Stimulated activated CD8-positive, alpha-beta memory T cell treated with anti-CD3 and anti-CD28 coated beads, Interleukin-15, amount 100 ng/mL, for 1 hour (primary cell): Measurements from ENCODE around the gene LITAF.
"Not testable (repeated sequence)": the region's sequence is repeated elsewhere in the genome, so short reads cannot be mapped to it uniquely, and the experiment has no call there.

Experiments used
- DNase-seq: peaks from one replicate; pipeline ENCODE4 v3.0.0-alpha.2; 2020; ENCODE audit warnings: low read depth

LITAF gene

DNA sequence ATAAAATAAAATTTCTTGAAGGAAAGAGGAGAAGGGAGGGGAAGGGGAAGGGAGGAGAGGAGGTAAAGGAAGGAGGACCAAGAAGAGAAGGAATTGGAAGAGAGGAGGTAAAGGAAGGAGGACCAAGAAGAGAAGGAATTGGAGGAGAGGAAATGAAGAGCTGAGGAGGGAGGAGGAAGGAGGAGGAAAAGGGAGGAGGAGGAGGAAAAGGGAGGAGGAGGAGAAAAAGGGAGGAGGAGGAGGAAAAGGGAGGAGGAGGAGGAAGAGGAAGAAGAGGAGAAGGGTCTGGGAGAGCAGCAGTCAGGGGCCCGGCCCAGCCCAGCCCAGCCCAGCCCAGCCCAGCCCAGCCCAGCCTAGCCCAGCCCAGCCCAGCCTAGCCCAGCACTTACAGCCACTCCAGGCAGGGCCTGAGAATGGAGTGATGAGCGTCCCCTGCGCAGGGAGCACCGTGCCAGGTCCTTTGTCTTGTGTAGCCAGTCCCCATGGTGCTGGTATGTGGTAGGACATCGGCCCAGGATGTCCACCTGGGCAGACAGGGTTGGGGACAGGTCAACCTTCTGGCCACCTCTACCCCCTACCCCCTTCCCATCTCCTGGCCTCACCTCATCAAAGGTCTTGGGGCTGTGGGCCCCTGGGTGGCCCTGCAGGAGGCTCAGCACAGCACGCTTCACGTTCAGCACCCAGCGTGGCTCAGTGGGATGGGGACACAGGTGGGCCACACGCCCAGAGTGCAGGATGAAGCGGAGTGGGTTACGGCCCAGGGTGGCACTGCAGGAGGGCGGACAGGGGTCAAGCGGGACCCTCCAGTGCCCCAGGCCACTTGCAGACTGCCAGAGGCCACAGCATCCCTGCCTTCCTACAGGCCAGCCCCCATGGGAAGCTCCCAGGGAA, 70.9 kb downstream of the LITAF start:
- DNase-seq, result no peak

DNA sequence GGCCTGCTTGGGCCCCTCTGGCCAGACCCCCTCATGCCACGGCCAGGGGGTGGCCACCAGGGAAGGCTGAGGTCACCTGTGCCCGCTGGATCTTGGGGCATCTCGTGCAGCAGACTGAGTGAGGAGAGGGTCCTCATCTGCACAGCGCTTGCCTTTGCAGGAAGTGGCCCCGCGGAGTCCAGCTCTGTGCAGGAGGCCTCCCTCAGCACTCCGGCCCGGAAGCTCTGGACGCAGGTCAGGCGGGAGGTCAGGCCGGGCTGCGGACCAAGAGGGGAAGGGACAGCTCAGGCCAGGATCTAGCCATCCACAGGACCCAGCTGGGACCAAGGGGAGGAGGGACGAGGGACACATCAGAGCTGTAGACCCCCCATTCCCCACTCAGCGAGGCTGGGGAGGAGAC, 72.4 kb downstream of the LITAF start:
- no peak for DNase-seq

DNA sequence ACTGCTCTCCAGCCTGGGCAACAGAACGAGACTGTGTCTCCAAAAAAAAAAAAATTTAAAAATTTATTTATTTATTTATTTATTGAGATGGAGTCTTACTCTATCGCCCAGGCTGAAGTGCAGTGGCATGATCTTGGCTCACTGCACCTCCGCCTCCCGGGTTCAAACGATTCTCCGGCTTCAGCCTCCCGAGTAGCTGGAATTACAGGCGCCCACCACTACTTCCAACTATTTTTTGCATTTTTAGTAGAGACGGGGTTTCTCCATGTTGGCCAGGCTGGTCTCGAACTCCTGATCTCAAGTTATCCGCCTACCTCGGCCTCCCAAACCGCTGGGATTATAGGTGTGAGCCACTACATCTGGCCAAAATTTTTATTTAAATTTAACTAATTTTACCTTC, 73.4 kb downstream of the LITAF start:
- DNase-seq, result not testable (repeated sequence)

DNA sequence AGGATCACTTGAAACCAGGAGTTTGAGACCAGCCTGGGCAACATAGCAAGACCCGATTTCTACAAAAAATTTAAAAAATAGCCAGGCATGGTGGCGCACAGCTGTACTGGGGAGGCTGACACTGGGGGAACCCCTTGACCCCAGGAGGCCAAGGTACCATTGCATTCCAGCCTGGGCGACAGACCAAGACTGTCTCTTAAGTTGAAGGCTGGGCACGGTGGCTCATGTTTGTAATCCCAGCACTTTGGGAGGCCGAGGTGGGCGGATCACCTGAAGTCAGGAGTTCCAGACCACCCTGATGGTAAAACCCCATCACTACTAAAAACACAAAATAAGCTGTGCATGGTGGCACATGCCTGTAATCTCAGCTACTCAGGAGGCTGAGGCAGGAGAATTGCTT, 74.9 kb downstream of the LITAF start:
- no peak for DNase-seq

DNA sequence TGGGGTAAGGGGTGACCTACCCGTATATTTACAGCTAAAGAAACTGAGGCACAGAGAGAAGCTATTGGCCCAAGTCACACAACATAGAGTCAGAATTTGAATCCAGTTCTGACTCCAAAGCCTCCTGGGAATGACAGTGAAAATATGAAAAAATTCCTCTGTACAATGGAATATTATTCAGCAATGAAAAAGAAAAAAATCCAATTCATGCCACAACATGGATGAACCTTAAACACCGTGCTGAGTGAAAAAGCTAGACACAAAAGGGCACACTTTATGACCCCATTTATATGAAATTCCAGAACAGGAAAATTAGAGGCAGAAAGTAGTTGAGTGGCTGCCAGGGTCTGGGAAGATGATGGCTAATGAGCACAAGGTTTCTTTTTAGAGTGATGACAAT, 75.4 kb downstream of the LITAF start:
- DNase-seq, result no peak

DNA sequence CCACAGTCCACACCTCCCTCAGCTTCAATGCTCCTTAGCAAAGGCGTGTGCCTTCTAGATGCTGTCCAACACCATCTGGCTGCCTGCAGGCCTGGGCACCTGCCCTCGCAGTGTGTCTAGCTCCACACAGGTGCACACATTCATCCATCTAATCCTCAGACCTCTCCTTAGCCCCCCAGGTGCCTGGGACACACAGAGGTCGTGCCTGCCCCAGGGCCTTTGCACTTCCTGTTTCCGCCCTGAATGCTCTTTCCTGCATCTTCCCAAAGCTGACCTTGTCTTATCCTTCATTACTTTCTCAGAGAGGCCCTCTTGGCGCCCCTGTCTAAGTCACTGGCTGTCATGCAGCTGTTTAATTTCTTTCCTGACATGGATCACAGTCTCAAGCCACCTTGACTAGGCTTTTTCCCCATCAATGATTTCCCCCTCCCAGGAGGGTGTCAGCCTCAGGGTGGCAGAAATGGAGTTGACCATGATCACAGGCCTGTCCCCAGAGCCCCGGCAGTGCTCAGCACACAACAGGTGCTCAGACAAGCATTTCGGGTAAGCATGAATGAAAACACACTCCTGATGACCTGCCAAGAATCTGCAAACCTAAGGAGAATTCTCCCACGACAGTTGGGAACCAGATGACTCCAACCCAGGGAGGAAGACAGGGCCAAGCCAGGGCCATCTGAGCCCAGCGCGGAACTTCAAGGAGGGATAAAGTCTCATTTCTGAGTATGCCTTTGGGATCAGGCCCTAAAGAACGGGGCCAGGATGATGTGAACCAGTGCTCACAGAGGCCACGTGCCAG, 76.3 kb downstream of the LITAF start:
- no peak for DNase-seq

DNA sequence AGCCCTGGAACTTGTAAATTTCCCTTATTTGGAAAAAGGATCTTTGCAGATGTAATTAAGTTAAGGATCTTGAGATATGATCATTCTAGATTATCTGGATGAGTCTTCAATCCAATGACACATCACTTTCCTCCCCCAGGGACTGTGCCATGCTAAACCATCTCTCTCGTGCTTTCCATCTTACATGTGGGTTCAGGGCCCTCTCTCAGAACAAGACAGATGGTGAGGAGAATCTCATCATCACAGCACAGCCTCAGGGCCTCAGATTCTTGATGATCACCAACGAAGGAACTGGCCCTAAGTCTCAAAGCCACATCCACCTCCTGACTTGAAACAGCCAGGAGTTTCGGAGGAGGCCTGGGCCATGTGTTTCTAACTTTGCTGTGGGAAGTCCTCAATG, 78.7 kb downstream of the LITAF start:
- DNase-seq, result no peak

DNA sequence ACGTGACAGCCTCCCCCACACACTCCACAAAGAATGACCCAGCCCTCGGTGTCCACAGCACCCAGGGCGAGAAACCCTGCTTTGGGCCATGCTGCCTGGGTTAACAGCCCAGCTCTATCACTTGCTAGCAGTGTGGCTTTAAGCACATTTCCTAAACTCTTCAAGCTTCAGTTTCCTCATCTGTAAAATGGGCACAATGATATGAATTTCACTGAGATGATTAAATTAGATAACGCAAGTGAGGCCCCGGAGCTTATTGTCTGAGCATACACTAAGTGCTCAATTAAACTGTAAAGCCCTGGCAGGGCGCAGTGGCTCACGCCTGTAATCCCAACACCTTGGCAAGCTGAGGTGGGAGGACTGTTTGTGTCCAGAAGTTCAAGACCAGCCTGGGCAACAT, 79.4 kb downstream of the LITAF start:
- DNase-seq, result no peak

DNA sequence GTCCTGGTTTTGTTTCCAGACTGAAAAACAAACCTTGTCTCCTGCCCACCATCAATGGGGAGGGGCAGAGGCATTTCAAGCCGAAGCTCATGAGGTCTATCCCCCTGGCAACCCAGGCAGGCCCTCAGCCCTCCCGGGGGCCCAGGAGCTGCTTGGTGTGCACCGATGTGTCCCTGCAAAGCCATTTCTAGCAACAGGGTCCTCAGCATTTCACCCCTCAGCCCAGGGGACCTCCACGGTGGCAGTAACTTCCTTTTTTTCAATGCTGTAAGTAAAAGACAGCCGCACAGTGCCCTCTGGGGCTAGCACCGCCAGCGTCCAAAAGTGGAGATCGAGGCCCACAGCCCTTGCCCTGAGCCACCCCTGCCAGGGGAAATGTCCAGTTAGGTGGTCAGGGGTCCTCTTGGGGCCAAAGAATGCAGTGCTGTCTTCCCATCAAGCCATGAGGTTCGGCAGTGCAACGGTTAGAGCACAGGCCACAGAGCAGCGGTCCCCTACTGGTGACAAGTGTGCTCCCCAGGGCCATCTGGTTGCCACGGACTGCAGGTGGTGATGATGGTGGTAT, 79.9 kb downstream of the LITAF start:
- no peak for DNase-seq

DNA sequence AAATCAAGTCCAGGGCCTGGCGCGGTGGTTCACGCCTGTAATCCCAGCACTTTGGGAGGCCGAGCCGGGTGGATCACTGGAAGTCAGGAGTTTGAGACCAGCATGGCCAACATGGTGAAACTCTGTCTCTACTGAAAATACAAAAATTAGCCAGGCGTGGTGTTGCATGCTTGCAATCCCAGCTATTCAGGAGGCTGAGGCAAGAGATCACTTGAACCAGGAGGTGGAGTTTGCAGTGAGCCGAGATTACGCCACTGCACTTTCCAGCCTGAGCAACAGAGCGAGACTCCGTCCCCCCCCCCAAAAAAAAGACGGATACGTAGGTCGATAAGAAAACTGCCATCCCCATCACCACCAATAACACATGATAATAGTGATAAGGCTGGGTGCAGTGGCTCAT, 82.5 kb downstream of the LITAF start:
- DNase-seq, result not testable (repeated sequence)

DNA sequence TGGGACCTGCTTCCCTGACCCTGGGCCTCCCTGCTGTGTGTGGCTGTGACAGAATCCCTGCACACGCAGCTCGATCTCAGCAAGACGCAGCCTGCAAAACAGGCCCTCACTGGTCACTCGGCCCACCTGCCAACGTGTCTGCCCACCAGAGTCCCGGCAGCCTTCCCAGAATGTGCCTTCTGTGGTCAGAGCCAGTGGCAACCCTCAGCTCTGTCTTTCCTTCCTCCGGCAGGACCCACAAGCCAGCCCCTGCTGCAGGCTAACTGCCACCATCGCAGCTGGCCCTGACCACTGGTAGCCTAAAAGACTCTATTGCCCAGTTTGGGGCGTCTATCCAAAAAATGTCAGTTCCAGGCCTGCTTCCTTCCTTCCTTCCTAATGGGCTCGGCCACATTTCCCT, 83.2 kb downstream of the LITAF start:
- DNase-seq, result no peak

DNA sequence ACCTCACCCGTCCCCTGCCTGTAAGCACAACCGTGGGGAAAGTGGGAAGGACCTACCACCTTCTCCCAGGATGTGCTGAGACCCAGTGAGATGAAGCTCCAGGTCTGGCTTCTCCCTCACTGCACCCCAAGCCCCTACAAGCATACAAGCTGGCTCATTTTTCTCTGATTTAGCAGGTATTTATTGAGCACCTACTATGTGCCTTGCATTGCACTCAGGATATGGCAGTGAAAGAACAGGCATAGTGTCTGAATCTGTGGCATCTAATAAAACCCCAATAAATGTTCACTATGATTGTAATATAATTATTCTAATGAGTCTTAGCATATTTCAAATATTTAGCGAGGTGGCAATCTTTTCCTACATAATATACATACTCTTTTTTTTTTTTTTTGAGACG, 84.5 kb downstream of the LITAF start:
- DNase-seq, result no peak

DNA sequence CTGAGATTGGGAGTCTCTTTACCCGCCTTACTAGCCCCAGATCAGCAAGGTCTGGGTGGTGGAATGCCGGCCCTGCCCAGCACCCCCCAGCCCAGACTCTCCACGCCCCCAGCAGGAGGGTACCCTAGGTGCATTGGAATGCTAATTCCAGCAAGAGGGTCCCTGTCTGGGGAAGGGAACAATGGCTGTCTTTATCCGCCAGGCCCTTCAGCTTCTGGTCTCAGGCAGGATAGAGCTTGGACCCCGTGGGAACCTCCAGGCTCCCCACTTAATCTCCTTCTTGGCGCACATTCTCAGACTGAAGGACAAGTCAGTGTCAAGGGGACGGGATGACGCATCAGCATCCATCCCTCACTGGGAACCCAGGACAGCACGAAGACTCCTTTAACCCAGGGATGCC, 85.1 kb downstream of the LITAF start:
- no peak for DNase-seq

DNA sequence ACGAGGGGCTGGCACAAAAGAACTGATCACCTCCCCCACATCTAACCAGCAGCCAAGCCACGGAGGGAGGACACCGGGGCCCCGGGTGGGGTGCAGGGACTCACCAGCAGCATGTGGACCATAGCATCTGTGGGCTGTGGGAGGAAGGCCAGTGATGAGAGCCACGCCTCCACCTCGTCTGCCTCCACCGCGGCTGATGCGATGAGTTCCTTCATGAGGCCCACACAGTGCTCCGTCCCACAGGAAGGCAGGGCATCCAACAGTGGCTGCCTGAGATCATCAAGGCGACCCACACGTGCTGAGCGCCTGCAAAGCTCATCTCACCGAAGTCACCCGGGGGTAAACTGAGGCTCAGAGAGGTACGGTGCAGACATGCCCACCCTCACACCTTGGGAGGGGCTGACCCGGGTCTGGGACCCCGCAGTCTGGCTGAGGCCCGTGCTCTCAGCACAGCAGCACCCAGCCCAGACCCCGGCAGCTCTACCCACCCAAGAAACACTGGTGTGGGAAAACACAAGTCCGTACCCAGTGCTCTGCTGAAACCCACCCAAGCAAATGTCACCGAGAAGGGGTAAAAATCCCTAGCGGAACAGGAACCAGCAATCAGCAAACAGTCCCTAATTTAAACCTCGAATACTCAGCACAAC, 85.9 kb downstream of the LITAF start:
- no peak for DNase-seq

DNA sequence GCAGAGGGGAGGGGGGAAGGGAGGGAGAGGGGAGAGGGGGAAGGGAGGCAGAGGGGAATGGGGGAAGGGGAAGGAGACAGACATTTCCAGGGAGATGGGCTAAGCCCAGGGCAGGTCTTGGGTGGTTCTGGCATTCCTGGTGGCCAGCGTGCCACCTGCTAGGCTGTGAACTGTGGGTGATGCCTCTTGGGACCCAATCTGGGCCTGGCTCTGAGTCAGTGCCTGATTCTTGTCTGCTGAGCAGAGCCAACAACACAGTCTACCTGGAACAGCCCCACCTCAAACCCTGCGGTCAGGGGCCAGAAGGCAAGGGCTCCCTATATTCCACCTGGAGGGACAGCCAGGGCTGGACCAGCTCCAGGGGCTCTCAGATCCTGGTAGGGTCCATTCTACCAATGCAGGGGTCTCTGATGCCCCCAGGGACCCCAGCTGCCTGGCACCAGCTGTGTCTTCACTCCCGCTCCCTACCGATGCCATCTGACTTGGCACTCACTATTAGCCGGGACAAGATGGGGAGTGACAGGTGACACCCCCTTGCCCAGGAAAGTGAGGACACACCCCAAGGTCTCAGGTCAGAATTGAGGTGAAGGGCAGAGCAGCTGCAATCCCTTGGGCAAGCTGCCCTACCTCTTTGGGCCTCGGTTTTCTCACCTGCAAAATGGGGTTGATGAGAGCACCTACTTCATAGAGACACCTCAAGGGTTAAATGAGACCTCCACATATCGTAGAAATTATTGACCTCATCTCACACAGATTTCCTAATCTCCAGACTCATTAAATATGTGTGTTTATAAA, 87.2 kb downstream of the LITAF start:
- no peak for DNase-seq

DNA sequence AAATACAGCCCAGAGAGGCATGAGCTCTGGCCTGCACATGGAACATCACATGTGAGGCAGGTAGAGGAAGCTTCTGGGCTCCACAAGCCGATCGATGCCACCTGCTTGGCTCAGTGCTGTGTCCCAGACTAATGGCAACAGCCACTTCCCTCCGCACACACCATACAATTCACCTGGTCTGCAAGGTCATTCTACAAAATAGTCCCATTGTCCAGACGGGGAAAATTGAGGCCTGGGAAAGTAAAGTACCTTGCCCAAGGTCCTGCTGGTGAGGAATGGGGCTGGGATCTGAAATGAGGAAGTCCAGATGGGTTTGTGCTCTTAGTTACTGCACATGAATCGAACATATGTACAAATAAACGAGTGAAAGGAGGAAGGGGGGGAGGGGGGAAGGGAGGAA, 88.0 kb downstream of the LITAF start:
- DNase-seq, result no peak

DNA sequence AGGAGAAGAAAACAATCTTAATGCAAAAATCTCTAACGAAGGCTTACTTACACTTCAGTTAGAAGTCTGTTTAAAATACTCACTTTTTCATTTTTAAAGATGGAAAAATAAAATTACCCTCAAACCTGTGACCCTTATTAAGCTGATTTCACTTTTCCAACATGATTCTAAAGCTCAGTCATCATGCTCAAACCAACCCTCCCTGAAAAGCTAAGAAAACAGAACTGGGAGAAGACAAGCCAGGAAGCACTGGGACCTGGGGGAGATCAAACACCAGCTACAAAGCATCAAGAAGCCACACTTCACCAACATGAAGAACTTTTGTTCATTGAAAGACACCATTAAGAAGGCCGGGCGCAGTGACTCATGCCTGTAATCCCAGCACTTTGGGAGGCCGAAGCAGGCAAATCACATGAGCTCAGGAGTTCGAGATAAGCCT, 88.8 kb downstream of the LITAF start:
- no peak for DNase-seq
